GM23338 (cell line): Measurements from ENCODE around the gene PRG2. TPM values are rescaled to one million over a fixed set of nuclear protein-coding genes. Genes with fewer than 3 reads are reported as not detected.

Experiments used
- ATAC-seq: fragments of 200-7000 bp; cut with Tn5 transposase; 3 replicates; pipeline ENCODE4 v1.9.1; 2020
- DNase-seq: peaks from one replicate; pipeline ENCODE4 v3.0.0-alpha.2; 2015; ENCODE audit warnings: low spot score
- H2AFZ ChIP-seq: fragments of 200-600 bp; sonication (generic); 2 replicates; pipeline ENCODE4 v1.8.0; 2016; ENCODE audit warnings: antibody characterized with exemption, mild to moderate bottlenecking, moderate library complexity
- H3F3A ChIP-seq: fragments of 200-600 bp; sonication (generic); replicated peaks from 2 replicates; pipeline ENCODE4 v1.8.0; 2017; ENCODE audit warnings: antibody characterized with exemption, mixed run types, low read depth
- H3K27ac ChIP-seq: fragments of 200-600 bp; sonication (generic); 2 replicates; pipeline ENCODE4 v1.6.1; 2016; ENCODE audit warnings: low read depth
- H3K27me3 ChIP-seq: fragments of 200-600 bp; sonication (generic); 2 replicates; pipeline ENCODE4 v1.8.0; 2016; ENCODE audit warnings: mild to moderate bottlenecking, mixed run types, moderate library complexity; ENCODE audit not compliant: insufficient read depth
- H3K36me3 ChIP-seq: fragments of 200-600 bp; sonication (generic); 2 replicates; pipeline ENCODE4 v1.8.0; 2016; ENCODE audit warnings: mild to moderate bottlenecking; ENCODE audit not compliant: insufficient read depth
- H3K4me1 ChIP-seq: fragments of 200-600 bp; sonication (generic); 2 replicates; pipeline ENCODE4 v1.8.0; 2016; ENCODE audit warnings: mild to moderate bottlenecking, moderate library complexity; ENCODE audit not compliant: insufficient read depth
- H3K4me2 ChIP-seq: fragments of 200-600 bp; sonication (generic); 2 replicates; pipeline ENCODE4 v1.7.1; 2017; ENCODE audit warnings: mixed run types
- H3K4me3 ChIP-seq: fragments of 200-600 bp; sonication (generic); 2 replicates; pipeline ENCODE4 v1.6.1; 2016; ENCODE audit warnings: mixed run types
- H3K79me2 ChIP-seq: fragments of 200-600 bp; sonication (generic); replicated peaks from 2 replicates; pipeline ENCODE4 v1.8.0; 2017; ENCODE audit warnings: mild to moderate bottlenecking; ENCODE audit not compliant: insufficient read depth
- H3K9me2 ChIP-seq: fragments of 200-600 bp; sonication (generic); 2 replicates; pipeline ENCODE4 v1.8.0; 2017; ENCODE audit not compliant: insufficient read depth
- H4K20me1 ChIP-seq: fragments of 200-600 bp; sonication (generic); replicated peaks from 2 replicates; pipeline ENCODE4 v1.8.0; 2017; ENCODE audit warnings: mild to moderate bottlenecking; ENCODE audit not compliant: insufficient read depth
- H3K27ac Mint-ChIP-seq: 2 replicates; pipeline ENCODE4 v1.8.0; 2020; ENCODE audit warnings: inconsistent platforms, mild to moderate bottlenecking, moderate library complexity, mixed read lengths
- H3K27me3 Mint-ChIP-seq: 3 replicates; pipeline ENCODE4 v1.8.0; 2022; ENCODE audit warnings: low read depth, mild to moderate bottlenecking, moderate library complexity, mixed read lengths, inconsistent platforms; ENCODE audit not compliant: insufficient read depth, poor library complexity
- H3K36me3 Mint-ChIP-seq: 3 replicates; pipeline ENCODE4 v1.8.0; 2021; ENCODE audit warnings: low read depth, mild to moderate bottlenecking, inconsistent platforms, moderate library complexity, mixed read lengths
- H3K4me1 Mint-ChIP-seq: 3 replicates; pipeline ENCODE4 v1.8.0; 2020; ENCODE audit warnings: mild to moderate bottlenecking, inconsistent platforms, mixed read lengths
- H3K4me3 Mint-ChIP-seq: 3 replicates; pipeline ENCODE4 v1.8.0; 2021; ENCODE audit warnings: moderate library complexity, mild to moderate bottlenecking, inconsistent platforms, mixed read lengths
- H3K9me3 Mint-ChIP-seq: 3 replicates; pipeline ENCODE4 v1.8.0; 2020; ENCODE audit warnings: moderate library complexity, mild to moderate bottlenecking, inconsistent platforms, mixed read lengths
- CREB1 ChIP-seq: fragments of 250-450 bp; sonication (Bioruptor Pico); IDR thresholded peaks from 2 replicates; pipeline ENCODE4 v1.5.0; 2020; ENCODE audit warnings: low read depth, mild to moderate bottlenecking, moderate library complexity
- EZH2 ChIP-seq: fragments of 200-600 bp; sonication (generic); IDR thresholded peaks from one replicate; pipeline ENCODE4 v1.8.0; 2017; ENCODE audit warnings: antibody characterized with exemption, mild to moderate bottlenecking, low read depth; ENCODE audit not compliant: unreplicated experiment
- EZH2phosphoT487 ChIP-seq: fragments of 200-600 bp; sonication (generic); IDR thresholded peaks from one replicate; pipeline ENCODE4 v1.8.1; 2018; ENCODE audit warnings: antibody characterized with exemption; ENCODE audit not compliant: unreplicated experiment
- JUNB ChIP-seq: IDR thresholded peaks from one replicate; pipeline ENCODE4 v1.6.1; 2016; ENCODE audit warnings: antibody characterized with exemption; ENCODE audit not compliant: unreplicated experiment
- NANOG ChIP-seq: IDR thresholded peaks from 2 replicates; pipeline ENCODE4 v1.6.1; 2016; ENCODE audit warnings: antibody characterized with exemption, borderline replicate concordance
- POLR2AphosphoS5 ChIP-seq: IDR thresholded peaks from 2 replicates; pipeline ENCODE4 v1.6.1; 2016; ENCODE audit warnings: antibody characterized with exemption, low read depth
- STAT1 ChIP-seq: IDR thresholded peaks from one replicate; pipeline ENCODE4 v1.6.1; 2016; ENCODE audit warnings: antibody characterized with exemption; ENCODE audit not compliant: unreplicated experiment
- ZNF114 ChIP-seq: fragments of 250-450 bp; sonication (Bioruptor Pico); IDR thresholded peaks from 2 replicates; pipeline ENCODE4 v1.5.0; 2020; ENCODE audit warnings: mild to moderate bottlenecking, moderate library complexity
- ZNF331 ChIP-seq: fragments of 250-450 bp; sonication (Bioruptor Pico); IDR thresholded peaks from 2 replicates; pipeline ENCODE4 v1.5.0; 2020; ENCODE audit warnings: low read depth, mild to moderate bottlenecking, moderate library complexity
- polyA plus RNA-seq: library from polyadenylated mRNA; unstranded; fragments of >200 nt; fragmentation: Nextera tagmentation; extraction: Ambion mirVana; gene quantifications from 2 replicates; pipeline ENCODE4 v1.2.1, GENCODE V29; 2016
- total RNA-seq: library from RNA; depleted of rRNA; stranded (reverse); fragments of >200 nt; shearing (Covaris generic); gene quantifications from 2 replicates; pipeline ENCODE4 v1.2.3, GENCODE V29; 2014
- TF ChIP-seq, protein P1 (sequence below), 2 experiments: fragments of 200-600 bp in 1 of 2; sonication (generic) in 1 of 2; conservative IDR thresholded peaks; 2 replicates each; pipeline versions ENCODE4 v1.5.1 to v1.6.1; 2016 to 2017; ENCODE audit warnings: antibody characterized with exemption in 2 of 2, low read depth in 2 of 2, mild to moderate bottlenecking in 2 of 2, moderate library complexity in 1 of 2
- TF ChIP-seq, protein P2 (sequence below): fragments of 250-450 bp; sonication (Bioruptor Pico); IDR thresholded peaks from 2 replicates; pipeline ENCODE4 v1.5.0; 2020; ENCODE audit warnings: mild to moderate bottlenecking, moderate library complexity
- TF ChIP-seq, protein P3 (sequence below): IDR thresholded peaks from one replicate; pipeline ENCODE4 v1.6.1; 2018; ENCODE audit warnings: antibody characterized with exemption; ENCODE audit not compliant: unreplicated experiment
- TF ChIP-seq, protein P4 (sequence below): IDR thresholded peaks from 2 replicates; pipeline ENCODE4 v1.6.1; 2016; ENCODE audit warnings: antibody characterized with exemption

Gene PRG2
- total and polyA plus RNA-seq, 2 experiments from 2014 or later = not detected

DNA sequence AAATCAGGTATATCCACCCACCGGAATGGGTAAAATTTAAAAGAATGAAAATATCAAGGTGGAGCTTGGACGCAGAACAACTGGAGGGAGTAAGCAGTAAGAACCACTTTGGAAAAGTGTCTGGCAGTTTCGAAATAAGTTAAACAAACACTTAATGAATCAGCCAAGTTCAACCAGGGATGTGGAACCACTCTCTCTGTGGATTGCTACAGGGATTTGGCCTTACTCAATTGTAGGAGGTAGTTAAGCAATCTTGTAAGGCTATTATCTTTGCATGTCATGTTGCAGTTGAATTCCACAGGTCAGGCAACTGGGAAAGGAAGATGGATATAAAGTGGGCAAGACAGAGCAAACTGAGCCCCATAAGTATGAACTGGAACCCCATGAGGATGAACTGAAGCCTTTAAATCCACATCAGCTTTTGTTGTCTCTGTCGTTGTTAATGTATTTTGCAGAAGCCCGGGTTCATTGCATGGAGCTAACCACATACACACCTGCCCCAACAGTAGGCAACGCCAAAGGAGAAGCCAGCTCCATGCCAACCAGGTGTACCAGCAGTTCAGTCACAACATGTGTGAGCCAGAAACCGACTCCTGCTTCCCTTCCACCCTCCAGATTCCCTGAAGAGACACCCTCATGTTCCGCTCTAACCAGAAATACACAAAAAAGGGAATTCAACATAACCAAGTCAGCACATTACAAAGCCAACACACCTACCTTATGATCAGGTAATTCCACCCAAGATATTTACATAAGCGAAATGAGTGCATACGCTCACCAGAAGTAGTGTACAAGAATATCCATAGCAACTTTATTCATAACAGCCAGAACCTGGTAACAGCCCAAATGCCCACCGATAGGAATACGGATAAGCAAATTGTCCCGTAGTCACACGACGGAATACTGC is 44.4 kb upstream of the PRG2 start:
- no peaks in the 10 kb centered on the region for H4K20me1 ChIP-seq
- TF ChIP-seq POLR2AphosphoS5 = no peak
- no peak for TF ChIP-seq CREB1 (CRISPR knock-in tag)
- TF ChIP-seq, protein P1, sequence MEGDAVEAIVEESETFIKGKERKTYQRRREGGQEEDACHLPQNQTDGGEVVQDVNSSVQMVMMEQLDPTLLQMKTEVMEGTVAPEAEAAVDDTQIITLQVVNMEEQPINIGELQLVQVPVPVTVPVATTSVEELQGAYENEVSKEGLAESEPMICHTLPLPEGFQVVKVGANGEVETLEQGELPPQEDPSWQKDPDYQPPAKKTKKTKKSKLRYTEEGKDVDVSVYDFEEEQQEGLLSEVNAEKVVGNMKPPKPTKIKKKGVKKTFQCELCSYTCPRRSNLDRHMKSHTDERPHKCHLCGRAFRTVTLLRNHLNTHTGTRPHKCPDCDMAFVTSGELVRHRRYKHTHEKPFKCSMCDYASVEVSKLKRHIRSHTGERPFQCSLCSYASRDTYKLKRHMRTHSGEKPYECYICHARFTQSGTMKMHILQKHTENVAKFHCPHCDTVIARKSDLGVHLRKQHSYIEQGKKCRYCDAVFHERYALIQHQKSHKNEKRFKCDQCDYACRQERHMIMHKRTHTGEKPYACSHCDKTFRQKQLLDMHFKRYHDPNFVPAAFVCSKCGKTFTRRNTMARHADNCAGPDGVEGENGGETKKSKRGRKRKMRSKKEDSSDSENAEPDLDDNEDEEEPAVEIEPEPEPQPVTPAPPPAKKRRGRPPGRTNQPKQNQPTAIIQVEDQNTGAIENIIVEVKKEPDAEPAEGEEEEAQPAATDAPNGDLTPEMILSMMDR (conservative IDR thresholded peaks at IDR 0.05; ENCODE audit: low read depth in 2 of 2) = no peak
- TF ChIP-seq, protein P2, sequence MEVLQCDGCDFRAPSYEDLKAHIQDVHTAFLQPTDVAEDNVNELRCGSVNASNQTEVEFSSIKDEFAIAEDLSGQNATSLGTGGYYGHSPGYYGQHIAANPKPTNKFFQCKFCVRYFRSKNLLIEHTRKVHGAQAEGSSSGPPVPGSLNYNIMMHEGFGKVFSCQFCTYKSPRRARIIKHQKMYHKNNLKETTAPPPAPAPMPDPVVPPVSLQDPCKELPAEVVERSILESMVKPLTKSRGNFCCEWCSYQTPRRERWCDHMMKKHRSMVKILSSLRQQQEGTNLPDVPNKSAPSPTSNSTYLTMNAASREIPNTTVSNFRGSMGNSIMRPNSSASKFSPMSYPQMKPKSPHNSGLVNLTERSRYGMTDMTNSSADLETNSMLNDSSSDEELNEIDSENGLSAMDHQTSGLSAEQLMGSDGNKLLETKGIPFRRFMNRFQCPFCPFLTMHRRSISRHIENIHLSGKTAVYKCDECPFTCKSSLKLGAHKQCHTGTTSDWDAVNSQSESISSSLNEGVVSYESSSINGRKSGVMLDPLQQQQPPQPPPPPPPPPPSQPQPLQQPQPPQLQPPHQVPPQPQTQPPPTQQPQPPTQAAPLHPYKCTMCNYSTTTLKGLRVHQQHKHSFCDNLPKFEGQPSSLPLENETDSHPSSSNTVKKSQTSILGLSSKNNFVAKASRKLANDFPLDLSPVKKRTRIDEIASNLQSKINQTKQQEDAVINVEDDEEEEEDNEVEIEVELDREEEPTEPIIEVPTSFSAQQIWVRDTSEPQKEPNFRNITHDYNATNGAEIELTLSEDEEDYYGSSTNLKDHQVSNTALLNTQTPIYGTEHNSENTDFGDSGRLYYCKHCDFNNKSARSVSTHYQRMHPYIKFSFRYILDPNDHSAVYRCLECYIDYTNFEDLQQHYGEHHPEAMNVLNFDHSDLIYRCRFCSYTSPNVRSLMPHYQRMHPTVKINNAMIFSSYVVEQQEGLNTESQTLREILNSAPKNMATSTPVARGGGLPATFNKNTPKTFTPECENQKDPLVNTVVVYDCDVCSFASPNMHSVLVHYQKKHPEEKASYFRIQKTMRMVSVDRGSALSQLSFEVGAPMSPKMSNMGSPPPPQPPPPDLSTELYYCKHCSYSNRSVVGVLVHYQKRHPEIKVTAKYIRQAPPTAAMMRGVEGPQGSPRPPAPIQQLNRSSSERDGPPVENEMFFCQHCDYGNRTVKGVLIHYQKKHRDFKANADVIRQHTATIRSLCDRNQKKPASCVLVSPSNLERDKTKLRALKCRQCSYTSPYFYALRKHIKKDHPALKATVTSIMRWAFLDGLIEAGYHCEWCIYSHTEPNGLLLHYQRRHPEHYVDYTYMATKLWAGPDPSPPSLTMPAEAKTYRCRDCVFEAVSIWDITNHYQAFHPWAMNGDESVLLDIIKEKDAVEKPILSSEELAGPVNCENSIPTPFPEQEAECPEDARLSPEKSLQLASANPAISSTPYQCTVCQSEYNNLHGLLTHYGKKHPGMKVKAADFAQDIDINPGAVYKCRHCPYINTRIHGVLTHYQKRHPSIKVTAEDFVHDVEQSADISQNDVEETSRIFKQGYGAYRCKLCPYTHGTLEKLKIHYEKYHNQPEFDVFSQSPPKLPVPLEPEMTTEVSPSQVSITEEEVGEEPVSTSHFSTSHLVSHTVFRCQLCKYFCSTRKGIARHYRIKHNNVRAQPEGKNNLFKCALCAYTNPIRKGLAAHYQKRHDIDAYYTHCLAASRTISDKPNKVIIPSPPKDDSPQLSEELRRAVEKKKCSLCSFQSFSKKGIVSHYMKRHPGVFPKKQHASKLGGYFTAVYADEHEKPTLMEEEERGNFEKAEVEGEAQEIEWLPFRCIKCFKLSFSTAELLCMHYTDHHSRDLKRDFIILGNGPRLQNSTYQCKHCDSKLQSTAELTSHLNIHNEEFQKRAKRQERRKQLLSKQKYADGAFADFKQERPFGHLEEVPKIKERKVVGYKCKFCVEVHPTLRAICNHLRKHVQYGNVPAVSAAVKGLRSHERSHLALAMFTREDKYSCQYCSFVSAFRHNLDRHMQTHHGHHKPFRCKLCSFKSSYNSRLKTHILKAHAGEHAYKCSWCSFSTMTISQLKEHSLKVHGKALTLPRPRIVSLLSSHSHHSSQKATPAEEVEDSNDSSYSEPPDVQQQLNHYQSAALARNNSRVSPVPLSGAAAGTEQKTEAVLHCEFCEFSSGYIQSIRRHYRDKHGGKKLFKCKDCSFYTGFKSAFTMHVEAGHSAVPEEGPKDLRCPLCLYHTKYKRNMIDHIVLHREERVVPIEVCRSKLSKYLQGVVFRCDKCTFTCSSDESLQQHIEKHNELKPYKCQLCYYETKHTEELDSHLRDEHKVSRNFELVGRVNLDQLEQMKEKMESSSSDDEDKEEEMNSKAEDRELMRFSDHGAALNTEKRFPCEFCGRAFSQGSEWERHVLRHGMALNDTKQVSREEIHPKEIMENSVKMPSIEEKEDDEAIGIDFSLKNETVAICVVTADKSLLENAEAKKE = no peak
- no peak for TF ChIP-seq EZH2
- TF ChIP-seq JUNB = no peak
- no peak for TF ChIP-seq ZNF331 (CRISPR knock-in tag)
- TF ChIP-seq, protein P3, sequence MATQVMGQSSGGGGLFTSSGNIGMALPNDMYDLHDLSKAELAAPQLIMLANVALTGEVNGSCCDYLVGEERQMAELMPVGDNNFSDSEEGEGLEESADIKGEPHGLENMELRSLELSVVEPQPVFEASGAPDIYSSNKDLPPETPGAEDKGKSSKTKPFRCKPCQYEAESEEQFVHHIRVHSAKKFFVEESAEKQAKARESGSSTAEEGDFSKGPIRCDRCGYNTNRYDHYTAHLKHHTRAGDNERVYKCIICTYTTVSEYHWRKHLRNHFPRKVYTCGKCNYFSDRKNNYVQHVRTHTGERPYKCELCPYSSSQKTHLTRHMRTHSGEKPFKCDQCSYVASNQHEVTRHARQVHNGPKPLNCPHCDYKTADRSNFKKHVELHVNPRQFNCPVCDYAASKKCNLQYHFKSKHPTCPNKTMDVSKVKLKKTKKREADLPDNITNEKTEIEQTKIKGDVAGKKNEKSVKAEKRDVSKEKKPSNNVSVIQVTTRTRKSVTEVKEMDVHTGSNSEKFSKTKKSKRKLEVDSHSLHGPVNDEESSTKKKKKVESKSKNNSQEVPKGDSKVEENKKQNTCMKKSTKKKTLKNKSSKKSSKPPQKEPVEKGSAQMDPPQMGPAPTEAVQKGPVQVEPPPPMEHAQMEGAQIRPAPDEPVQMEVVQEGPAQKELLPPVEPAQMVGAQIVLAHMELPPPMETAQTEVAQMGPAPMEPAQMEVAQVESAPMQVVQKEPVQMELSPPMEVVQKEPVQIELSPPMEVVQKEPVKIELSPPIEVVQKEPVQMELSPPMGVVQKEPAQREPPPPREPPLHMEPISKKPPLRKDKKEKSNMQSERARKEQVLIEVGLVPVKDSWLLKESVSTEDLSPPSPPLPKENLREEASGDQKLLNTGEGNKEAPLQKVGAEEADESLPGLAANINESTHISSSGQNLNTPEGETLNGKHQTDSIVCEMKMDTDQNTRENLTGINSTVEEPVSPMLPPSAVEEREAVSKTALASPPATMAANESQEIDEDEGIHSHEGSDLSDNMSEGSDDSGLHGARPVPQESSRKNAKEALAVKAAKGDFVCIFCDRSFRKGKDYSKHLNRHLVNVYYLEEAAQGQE = no peak
- no peak for TF ChIP-seq EZH2phosphoT487
- TF ChIP-seq ZNF114 = no peak
- TF ChIP-seq NANOG = no peak
- TF ChIP-seq, protein P4, sequence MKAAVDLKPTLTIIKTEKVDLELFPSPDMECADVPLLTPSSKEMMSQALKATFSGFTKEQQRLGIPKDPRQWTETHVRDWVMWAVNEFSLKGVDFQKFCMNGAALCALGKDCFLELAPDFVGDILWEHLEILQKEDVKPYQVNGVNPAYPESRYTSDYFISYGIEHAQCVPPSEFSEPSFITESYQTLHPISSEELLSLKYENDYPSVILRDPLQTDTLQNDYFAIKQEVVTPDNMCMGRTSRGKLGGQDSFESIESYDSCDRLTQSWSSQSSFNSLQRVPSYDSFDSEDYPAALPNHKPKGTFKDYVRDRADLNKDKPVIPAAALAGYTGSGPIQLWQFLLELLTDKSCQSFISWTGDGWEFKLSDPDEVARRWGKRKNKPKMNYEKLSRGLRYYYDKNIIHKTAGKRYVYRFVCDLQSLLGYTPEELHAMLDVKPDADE = no peak
- no peak for TF ChIP-seq STAT1
- H3K79me2 ChIP-seq = no peaks in the 10 kb centered on the region
- no peak overlapping the region for H3K4me2 ChIP-seq
- H3K27ac Mint-ChIP-seq = no peak overlapping the region
- ATAC-seq (no peak), DNase-seq (no peak)
- no peaks in the 10 kb centered on the region for H3K4me1 Mint-ChIP-seq
- H3K27ac ChIP-seq = no peak overlapping the region
- H3K9me3 Mint-ChIP-seq = no peaks in the 10 kb centered on the region; the same call in 2 of the 3 replicates
- no peaks in the 10 kb centered on the region for H3K4me1 ChIP-seq
- no peaks in the 10 kb centered on the region for H3K36me3 Mint-ChIP-seq
- no peaks in the 10 kb centered on the region for H3K27me3 ChIP-seq
- no peak overlapping the region for H3K4me3 ChIP-seq
- H3K36me3 ChIP-seq = no peaks in the 10 kb centered on the region
- no peaks in the 10 kb centered on the region for H3F3A ChIP-seq
- H2AFZ ChIP-seq = no peak overlapping the region
- H3K9me2 ChIP-seq = no peaks in the 10 kb centered on the region
- no peak overlapping the region for H3K4me3 Mint-ChIP-seq
- peaks cover 3% of the 10 kb centered on the region for H3K27me3 Mint-ChIP-seq
